Uterus (tissue), 4 donors: ENCODE results near the gene RBM47. TPM values are rescaled to one million over a fixed set of nuclear protein-coding genes. Genes with fewer than 3 reads are reported as not detected.
"Not testable (repeated sequence)": the region's sequence is repeated elsewhere in the genome, so short reads cannot be mapped to it uniquely, and the experiment has no call there.

Experiments
- DNase-seq, 2 donors: peaks; one replicate each; pipeline ENCODE4 v3.0.0-alpha.2; 2019 to 2020
- H3K27ac ChIP-seq, 2 donors: fragments of 200-600 bp; sonication (generic); 1 replicate in 1 of 2; 2 replicates in 1 of 2; pipeline ENCODE4 v1.5.1; 2016 to 2018
- H3K27me3 ChIP-seq, 2 donors: fragments of 200-600 bp; sonication (generic); one replicate each; pipeline ENCODE4 v1.5.1; 2018 to 2019; ENCODE audit warnings: control low read depth in 1 of 2
- H3K36me3 ChIP-seq, 2 donors: fragments of 200-600 bp; sonication (generic); one replicate each; pipeline ENCODE4 v1.5.1; 2019; ENCODE audit warnings: control low read depth in 1 of 2
- H3K4me1 ChIP-seq, 2 donors: fragments of 200-600 bp; sonication (generic); one replicate each; pipeline ENCODE4 v1.5.1; 2018 to 2019; ENCODE audit warnings: control low read depth in 1 of 2
- H3K4me3 ChIP-seq, 2 donors: fragments of 200-600 bp; sonication (generic); 1 replicate in 1 of 2; 2 replicates in 1 of 2; pipeline ENCODE4 v1.5.1; 2018 to 2019; ENCODE audit warnings: mild to moderate bottlenecking in 1 of 2
- H3K9me3 ChIP-seq, 2 donors: fragments of 200-600 bp; sonication (generic); one replicate each; pipeline ENCODE4 v1.5.1; 2019; ENCODE audit warnings: control low read depth in 1 of 2
- POLR2A ChIP-seq, 2 donors: fragments of 450-650 bp; IDR thresholded peaks; one replicate each; pipeline ENCODE4 v1.6.1; 2016; ENCODE audit warnings: antibody characterized with exemption in 2 of 2, mild to moderate bottlenecking in 1 of 2, moderate library complexity in 1 of 2
- intact Hi-C: fragments of 100-400 bp; cut with DNase I; formaldehyde crosslinking; loops from one replicate; pipeline ENCODE4 v1.15.1; 2023; ENCODE audit warnings: low total_unique reads
- total RNA-seq, 4 donors: library from RNA; depleted of rRNA in 3 of 4; stranded (reverse); fragments of >200 nt in 3 of 4; gene quantifications; one replicate each; pipeline versions ENCODE4 v1.1.0 to v1.2.4, GENCODE V29; 2014 to 2023
- TF ChIP-seq, protein P1 (sequence below), 4 experiments: fragments of 200-600 bp in 2 of 4; fragments of 450-650 bp in 2 of 4; sonication (generic) in 2 of 4; IDR thresholded peaks; one replicate each; pipeline ENCODE4 v1.5.1; 2016 to 2019; ENCODE audit warnings: antibody characterized with exemption in 4 of 4, mild to moderate bottlenecking in 2 of 4, moderate library complexity in 1 of 4
- donor health status: DM: yes; HTN: yes; CAD: no.

RBM47 gene
- total RNA-seq, 4 donors from 2014 or later, result 3.8 to 22.3 (median 6.8) TPM

DNA sequence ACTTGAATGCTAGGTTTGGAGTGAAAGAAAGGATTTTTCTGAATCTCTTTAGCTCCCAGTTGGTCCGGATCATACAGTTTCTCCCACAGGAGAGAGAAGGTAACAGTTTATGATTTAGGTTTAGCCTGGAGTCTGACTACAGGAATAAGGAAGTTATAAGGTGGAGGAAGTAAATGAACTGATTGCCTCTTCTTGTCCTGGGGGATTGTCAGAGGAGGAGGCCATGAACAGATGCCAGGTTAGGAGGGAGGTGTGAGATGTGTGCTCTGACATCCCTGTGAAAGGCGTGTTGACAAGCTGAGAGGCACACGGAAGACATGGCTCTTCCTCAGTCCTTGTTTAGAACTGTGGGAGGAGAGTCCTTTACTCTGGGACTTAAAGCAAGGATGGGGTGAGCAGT, 230.1 kb downstream of the RBM47 start:
- Histone ChIP-seq H3K36me3 (no peaks in the 10 kb centered on the region), H3K27ac (no peak overlapping the region), H3K4me1 (no peaks in the 10 kb centered on the region), H3K27me3 (no peaks in the 10 kb centered on the region), H3K4me3 (no peak overlapping the region), H3K9me3 (no peaks in the 10 kb centered on the region)
- DNase-seq, result no peak
- TF ChIP-seq POLR2A (IDR thresholded peaks at IDR 0.05), result no peak
- TF ChIP-seq, protein P1, sequence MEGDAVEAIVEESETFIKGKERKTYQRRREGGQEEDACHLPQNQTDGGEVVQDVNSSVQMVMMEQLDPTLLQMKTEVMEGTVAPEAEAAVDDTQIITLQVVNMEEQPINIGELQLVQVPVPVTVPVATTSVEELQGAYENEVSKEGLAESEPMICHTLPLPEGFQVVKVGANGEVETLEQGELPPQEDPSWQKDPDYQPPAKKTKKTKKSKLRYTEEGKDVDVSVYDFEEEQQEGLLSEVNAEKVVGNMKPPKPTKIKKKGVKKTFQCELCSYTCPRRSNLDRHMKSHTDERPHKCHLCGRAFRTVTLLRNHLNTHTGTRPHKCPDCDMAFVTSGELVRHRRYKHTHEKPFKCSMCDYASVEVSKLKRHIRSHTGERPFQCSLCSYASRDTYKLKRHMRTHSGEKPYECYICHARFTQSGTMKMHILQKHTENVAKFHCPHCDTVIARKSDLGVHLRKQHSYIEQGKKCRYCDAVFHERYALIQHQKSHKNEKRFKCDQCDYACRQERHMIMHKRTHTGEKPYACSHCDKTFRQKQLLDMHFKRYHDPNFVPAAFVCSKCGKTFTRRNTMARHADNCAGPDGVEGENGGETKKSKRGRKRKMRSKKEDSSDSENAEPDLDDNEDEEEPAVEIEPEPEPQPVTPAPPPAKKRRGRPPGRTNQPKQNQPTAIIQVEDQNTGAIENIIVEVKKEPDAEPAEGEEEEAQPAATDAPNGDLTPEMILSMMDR (IDR thresholded peaks at IDR 0.05), result no peak
- intact Hi-C loops, result no loop called here

GRCh38 chr4:40395908-40396793, 233.5 kb downstream of the RBM47 start:
- intact Hi-C loops, result no loop called here
- H3K27me3 ChIP-seq, result no peaks in the 10 kb centered on the region
- peak overlapping the region in 1 of 2 donors; percentile 45 for H3K27ac ChIP-seq
- peak; percentile 59 to 61 for DNase-seq
- no peaks in the 10 kb centered on the region for H3K9me3 ChIP-seq
- no peak for TF ChIP-seq POLR2A (IDR thresholded peaks at IDR 0.05)
- TF ChIP-seq, protein P1 (IDR thresholded peaks at IDR 0.05), result no peak
- no peaks in the 10 kb centered on the region for H3K4me1 ChIP-seq
- H3K4me3 ChIP-seq, result no peak overlapping the region
- H3K36me3 ChIP-seq, result no peaks in the 10 kb centered on the region

GRCh38 chr4:40395166-40395900, 234.3 kb downstream of the RBM47 start:
- intact Hi-C loops, result no loop called here
- H3K4me3 ChIP-seq, result no peak overlapping the region
- no peaks in the 10 kb centered on the region for H3K36me3 ChIP-seq
- H3K4me1 ChIP-seq, result no peaks in the 10 kb centered on the region
- DNase-seq, result no peak
- no peaks in the 10 kb centered on the region for H3K27me3 ChIP-seq
- H3K27ac ChIP-seq, result no peak overlapping the region
- no peak for TF ChIP-seq POLR2A (IDR thresholded peaks at IDR 0.05)
- TF ChIP-seq, protein P1 (IDR thresholded peaks at IDR 0.05), result no peak
- no peaks in the 10 kb centered on the region for H3K9me3 ChIP-seq

DNA sequence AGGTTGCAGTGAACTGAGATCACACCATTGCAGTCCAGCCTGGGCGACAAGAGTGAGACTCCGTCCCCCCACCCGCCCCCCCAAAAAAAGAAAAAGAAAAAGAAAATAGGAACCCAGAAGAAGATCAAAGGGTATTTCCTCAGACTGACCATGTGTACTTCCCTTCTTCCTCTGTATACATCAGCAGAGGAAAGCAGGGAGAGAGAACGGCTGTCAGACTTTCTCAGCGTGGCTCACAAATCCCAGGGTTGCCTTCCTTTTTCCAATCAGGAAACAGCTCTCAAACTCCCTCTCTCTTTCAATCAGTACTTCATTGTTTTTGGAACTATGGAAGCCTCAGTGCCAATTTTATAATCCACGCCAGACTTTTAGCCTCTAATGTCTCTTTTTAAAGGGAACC, 235.4 kb downstream of the RBM47 start:
- Histone ChIP-seq H3K27ac (no peak overlapping the region), H3K36me3 (no peaks in the 10 kb centered on the region)
- intact Hi-C loops, result no loop called here

DNA sequence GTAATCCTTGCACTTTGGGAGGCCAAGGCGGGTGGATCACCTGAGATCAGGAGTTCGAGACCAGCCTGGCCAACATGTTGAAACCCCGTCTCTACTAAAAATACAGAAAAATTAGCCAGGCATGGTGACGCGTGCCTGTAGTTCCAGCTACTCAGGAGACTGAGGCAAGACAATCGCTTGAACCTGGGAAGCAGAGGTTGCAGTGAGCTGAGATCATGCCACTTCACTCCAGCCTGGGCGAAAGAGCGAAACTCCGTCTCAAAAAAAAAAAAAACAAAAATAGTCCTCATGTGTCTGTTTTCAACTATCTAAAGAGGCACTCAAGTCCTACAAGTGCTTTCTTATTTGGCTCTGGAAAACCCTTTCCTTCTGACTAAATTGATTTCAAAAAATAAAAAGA, 237.4 kb downstream of the RBM47 start:
- H3K27ac ChIP-seq, intact Hi-C loops, H3K4me3 ChIP-seq, H3K27me3 ChIP-seq, H3K9me3 ChIP-seq, H3K36me3 ChIP-seq, DNase-seq, H3K4me1 ChIP-seq: not testable (repeated sequence)

More for the DNA sequence above, 235.4 kb downstream of the RBM47 start:
- Histone ChIP-seq H3K27me3 (no peaks in the 10 kb centered on the region), H3K9me3 (no peaks in the 10 kb centered on the region), H3K4me3 (no peak overlapping the region), H3K4me1 (no peaks in the 10 kb centered on the region)
- TF ChIP-seq, protein P1 (IDR thresholded peaks at IDR 0.05), result no peak
- TF ChIP-seq POLR2A (IDR thresholded peaks at IDR 0.05), result no peak
- no peak for DNase-seq
